ENCODE measurements around the gene KRTAP19-1. TPM values are rescaled to one million over a fixed set of nuclear protein-coding genes. Genes with fewer than 3 reads are reported as not detected.

KRTAP19-1 gene
- total RNA-seq, 4 donors from 2014 or later: not detected

DNA sequence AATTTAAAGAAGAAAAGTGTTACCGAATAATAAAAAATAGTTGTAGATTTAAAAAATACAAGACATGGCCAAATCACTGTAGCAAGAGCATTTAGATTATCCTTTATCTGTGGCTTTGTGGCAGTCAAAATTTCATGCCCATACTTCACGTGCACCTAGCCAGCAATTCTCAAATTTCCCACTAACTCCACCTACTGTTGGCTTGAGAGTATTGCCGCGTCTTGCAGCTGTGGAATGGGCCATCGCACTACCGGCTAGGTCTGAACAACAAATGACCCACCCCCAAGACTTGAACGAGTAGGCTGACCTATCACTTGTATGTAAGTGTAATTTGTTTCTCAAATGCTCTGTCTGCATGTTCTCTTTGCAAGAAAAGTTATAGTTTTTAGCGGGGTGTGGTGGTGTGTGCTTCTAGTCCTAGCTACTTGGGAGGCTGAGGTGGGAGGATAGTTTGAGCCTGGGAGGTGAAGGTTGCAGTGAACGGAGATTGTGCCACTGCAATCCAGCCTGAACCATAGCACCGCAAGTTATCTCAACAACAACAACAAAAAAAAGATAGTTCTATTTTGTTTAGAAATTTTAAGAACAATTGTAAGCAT, 46.0 kb downstream of the KRTAP19-1 start:
- no peaks in the 10 kb centered on the region for H3K4me1 ChIP-seq
- TF ChIP-seq, protein P1, sequence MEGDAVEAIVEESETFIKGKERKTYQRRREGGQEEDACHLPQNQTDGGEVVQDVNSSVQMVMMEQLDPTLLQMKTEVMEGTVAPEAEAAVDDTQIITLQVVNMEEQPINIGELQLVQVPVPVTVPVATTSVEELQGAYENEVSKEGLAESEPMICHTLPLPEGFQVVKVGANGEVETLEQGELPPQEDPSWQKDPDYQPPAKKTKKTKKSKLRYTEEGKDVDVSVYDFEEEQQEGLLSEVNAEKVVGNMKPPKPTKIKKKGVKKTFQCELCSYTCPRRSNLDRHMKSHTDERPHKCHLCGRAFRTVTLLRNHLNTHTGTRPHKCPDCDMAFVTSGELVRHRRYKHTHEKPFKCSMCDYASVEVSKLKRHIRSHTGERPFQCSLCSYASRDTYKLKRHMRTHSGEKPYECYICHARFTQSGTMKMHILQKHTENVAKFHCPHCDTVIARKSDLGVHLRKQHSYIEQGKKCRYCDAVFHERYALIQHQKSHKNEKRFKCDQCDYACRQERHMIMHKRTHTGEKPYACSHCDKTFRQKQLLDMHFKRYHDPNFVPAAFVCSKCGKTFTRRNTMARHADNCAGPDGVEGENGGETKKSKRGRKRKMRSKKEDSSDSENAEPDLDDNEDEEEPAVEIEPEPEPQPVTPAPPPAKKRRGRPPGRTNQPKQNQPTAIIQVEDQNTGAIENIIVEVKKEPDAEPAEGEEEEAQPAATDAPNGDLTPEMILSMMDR (IDR thresholded peaks at IDR 0.05): peak in 5 of 6 experiments; percentile 17 to 56 (median 35)
- TF ChIP-seq POLR2A (IDR thresholded peaks at IDR 0.05): no peak
- no peaks in the 10 kb centered on the region for H3K36me3 ChIP-seq
- no peak overlapping the region for H3K4me3 ChIP-seq
- no peak for DNase-seq
- H3K9me3 ChIP-seq: no peaks in the 10 kb centered on the region
- intact Hi-C loops (cut with DNase I): no loop called here
- no peaks in the 10 kb centered on the region for H3K27me3 ChIP-seq
- H3K27ac ChIP-seq: no peak overlapping the region
- 35 to 41% methylated on average over 10 of the region's 10 CpGs for WGBS, 2 donors

GRCh38 chr21:30430170-30430655, 50.0 kb downstream of the KRTAP19-1 start, which contains the start of gene KRTAP13-4:
KRTAP13-4 (plus strand) TSS chr21:30430220; CDS start chr21:30430276, 56 bp downstream.
- intact Hi-C loops (cut with DNase I): no loop called here
- WGBS, 2 donors: 66 to 75% methylated on average over 5 to 9 of the region's 9 CpGs
- no peak within 1 kb of the TSS for H3K4me3 ChIP-seq
- H3K27ac ChIP-seq: no peak within 1 kb of the TSS
- no peak for DNase-seq
- no peaks in the 10 kb centered on the region for H3K9me3 ChIP-seq
- H3K27me3 ChIP-seq: no peaks in the 10 kb centered on the region
- H3K36me3 ChIP-seq: no peaks in the 10 kb centered on the region
- TF ChIP-seq POLR2A (IDR thresholded peaks at IDR 0.05): no peak
- TF ChIP-seq, protein P1 (IDR thresholded peaks at IDR 0.05): no peak
- no peaks in the 10 kb centered on the region for H3K4me1 ChIP-seq

Small RNA genes within 50 kb of the gene (small RNA-seq; reads per million reads assigned to genes)
- gene AP000567.1: 0 reads per million in 4 donors
- gene KRTAP19-10P: 0 reads per million in 4 donors
- 0 reads per million in 4 donors for gene KRTAP19-9P

Other genes with a start within 250 kb of the KRTAP19-1 start
- not detected for gene KRTAP24-1, start 197.4 kb downstream of the KRTAP19-1 start, total RNA-seq
- not detected for gene KRTAP25-1, start 190.9 kb downstream of the KRTAP19-1 start, total RNA-seq
- not detected for gene KRTAP26-1, start 160.1 kb downstream of the KRTAP19-1 start, total RNA-seq
- not detected for gene KRTAP27-1, start 142.7 kb downstream of the KRTAP19-1 start, total RNA-seq
- not detected for gene KRTAP23-1, start 131.8 kb downstream of the KRTAP19-1 start, total RNA-seq
- not detected for gene KRTAP13-2, start 108.1 kb downstream of the KRTAP19-1 start, total RNA-seq
- gene KRTAP13-1, start 84.3 kb downstream of the KRTAP19-1 start, total RNA-seq: not detected
- not detected for gene KRTAP13-3, start 54.4 kb downstream of the KRTAP19-1 start, total RNA-seq
- gene KRTAP13-4, start 50.1 kb downstream of the KRTAP19-1 start, total RNA-seq: not detected
- not detected for gene KRTAP15-1, start 40.1 kb downstream of the KRTAP19-1 start, total RNA-seq
- not detected for gene KRTAP19-2, start 7.1 kb upstream of the KRTAP19-1 start, total RNA-seq
- gene KRTAP19-3, start 11.6 kb upstream of the KRTAP19-1 start, total RNA-seq: not detected
- gene KRTAP19-4, start 16.8 kb upstream of the KRTAP19-1 start, total RNA-seq: not detected
- not detected for gene KRTAP19-5, start 21.8 kb upstream of the KRTAP19-1 start, total RNA-seq
- gene KRTAP19-6, start 61.5 kb upstream of the KRTAP19-1 start, total RNA-seq: not detected
- gene KRTAP19-7, start 80.9 kb upstream of the KRTAP19-1 start, total RNA-seq: not detected
- not detected for gene KRTAP22-2, start 110.0 kb upstream of the KRTAP19-1 start, total RNA-seq
- gene KRTAP6-3, start 112.1 kb upstream of the KRTAP19-1 start, total RNA-seq: not detected
- not detected for gene KRTAP6-2, start 118.5 kb upstream of the KRTAP19-1 start, total RNA-seq
- gene KRTAP22-1, start 120.7 kb upstream of the KRTAP19-1 start, total RNA-seq: not detected
- not detected for gene KRTAP6-1, start 133.6 kb upstream of the KRTAP19-1 start, total RNA-seq
- not detected for gene KRTAP20-1, start 136.1 kb upstream of the KRTAP19-1 start, total RNA-seq
- not detected for gene KRTAP20-4, start 140.3 kb upstream of the KRTAP19-1 start, total RNA-seq
- gene KRTAP20-2, start 154.8 kb upstream of the KRTAP19-1 start, total RNA-seq: not detected
- not detected for gene KRTAP20-3, start 162.5 kb upstream of the KRTAP19-1 start, total RNA-seq
- gene KRTAP21-3, start 238.4 kb upstream of the KRTAP19-1 start, total RNA-seq: not detected

All from esophagus squamous epithelium (tissue), 5 donors.